Measurements from ENCODE around the gene NCKIPSD.

NCKIPSD gene

GRCh38 chr3:48696156-48696555, 10.4 kb upstream of the NCKIPSD start:
- no peak for DNase-seq

DNA sequence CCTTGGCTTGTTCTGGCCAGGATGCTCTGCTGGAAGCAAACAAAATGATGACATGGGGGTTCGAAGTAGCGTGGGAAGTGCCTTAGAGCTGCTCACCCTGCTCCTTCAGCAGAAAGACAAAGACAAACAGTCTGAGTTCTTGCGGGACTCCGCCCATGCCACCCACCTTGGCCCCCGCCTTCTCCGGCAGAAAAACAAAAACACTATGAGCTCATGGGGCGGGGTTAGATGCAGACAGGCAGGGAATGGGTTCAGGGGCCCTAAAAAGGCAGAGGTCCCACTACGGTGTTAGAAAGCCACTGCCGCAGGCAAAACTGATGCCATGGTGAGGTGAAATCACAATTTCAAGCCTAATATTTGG, 9.7 kb upstream of the NCKIPSD start:
- DNase-seq = no peak

DNA sequence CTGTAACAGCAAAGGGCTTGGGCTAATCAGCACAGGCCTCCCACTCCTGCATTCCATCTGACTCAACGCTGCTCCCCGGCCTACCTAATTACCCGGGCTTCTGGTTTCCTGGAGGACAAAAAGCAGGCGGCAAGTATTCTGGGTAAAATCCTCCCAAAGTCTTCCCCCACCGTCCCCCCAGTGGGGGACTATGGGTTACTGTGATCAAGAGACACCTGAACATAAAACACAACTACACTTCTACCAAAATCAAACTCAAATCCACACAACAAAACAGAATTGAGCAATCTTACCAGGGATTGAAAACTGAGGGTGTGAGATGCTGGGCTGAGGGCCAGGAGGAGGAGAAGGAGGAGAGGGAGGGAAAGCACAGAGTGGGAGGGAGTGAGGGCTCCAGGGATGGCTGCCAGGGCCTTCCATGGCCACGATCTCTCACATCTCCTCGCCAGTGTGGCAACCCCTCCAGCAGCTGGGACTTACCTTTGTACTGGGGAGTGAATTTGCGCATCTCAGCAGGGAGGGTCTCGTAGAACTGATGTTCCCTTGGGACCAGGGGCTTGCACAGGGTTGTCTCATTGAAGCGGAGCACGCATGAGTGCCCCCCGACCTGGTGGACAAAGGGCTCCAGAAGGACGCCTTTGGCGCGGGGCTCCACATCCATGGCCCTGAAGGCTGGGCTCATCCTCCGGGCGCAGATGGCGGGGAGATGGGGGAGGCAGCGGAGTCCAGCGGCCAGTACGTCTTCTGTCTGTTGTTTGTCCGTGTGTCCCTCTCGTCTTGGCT, 9.1 kb upstream of the NCKIPSD start:
- no peak for DNase-seq

DNA sequence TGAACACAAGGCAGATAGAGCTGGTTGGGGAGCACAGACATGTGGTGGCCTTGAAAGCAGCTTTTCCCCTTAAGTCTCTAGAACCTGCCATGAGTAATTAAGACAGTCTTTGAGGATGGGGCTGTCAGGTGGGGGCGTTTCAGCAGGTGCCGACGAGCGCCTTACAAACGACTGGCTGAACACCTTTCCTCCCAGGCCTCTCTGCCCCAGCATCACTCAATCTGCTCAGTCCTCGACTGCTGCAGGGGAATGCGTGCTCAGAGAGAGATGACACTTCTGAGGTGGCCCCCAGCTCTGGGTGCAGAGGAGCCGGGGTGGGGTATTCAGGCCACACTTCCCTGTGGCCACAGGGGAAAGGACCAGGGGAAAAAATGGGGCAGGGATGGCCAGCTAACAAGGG, 8.1 kb upstream of the NCKIPSD start:
- DNase-seq = no peak

GRCh38 chr3:48692551-48692950, 6.8 kb upstream of the NCKIPSD start:
- peak in 1 of 2 experiments; percentile 24 for DNase-seq

- DNase-seq = no peak
These were observed 5.2 kb upstream of the NCKIPSD start for GRCh38 chr3:48690846-48691458.

GRCh38 chr3:48689384-48689783, 3.7 kb upstream of the NCKIPSD start:
- no peak for DNase-seq

- DNase-seq = no peak
These were observed 3.0 kb upstream of the NCKIPSD start for GRCh38 chr3:48688737-48689075.

DNA sequence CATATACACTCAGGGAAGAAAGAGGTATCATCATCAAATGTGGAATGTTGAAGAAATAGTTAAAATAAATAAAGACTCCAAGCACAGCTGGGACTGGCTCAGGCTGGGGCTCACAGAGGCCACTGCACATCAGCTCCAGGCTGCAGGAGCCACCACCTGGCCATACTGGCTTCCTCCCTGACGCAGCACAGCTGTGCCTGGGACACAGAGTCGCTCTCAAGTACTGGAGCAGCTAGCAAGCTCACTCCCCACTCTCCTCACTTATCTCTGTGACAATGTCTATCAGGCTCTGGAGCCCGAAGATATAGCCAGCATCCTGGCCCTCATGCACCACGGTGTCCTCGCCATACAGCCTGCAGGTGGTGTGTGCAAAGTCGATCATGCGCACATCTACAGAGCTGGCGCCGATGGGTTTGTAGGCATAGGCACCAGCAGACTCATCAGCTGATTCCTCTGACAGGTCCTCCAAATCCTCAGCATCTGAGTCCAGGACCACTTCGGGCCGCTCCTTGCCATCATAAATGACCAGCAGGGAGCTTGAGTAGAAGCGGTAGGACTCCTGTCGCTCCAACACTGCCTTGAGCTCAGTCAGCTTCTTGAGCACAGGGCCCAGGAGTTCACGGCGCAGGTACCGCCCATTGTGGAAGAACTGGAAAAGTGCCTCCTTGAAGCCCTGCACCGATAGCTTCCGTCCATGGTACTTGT, 2.5 kb upstream of the NCKIPSD start:
- DNase-seq = peak in 1 of 2 experiments; percentile 33

DNA sequence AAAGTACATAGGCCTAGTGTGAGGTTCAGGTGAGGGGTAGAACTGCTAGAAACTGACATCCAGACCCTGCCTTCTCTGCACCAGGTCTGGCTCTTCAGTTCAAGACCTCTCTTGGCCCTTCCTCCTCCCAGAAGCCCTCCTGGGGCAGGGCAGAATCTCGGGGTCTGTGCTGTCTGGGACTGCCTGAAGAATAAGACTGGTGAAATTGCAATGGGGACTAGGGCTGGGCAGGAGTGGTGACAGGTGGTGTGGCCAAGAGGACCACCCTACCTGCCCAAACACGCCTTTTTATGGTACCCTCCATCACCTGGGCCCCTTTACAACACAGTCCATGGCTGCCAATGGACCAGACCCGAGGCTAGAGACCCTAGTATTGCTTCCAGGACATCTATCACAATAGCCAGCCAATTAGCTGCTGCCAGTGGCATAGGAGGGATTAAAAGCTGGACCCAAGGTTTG, 1.5 kb upstream of the NCKIPSD start:
- DNase-seq = no peak

- DNase-seq = no peak
These were observed 964 bp upstream of the NCKIPSD start for GRCh38 chr3:48686538-48687219.

GRCh38 chr3:48685293-48685602, 467 bp downstream of the NCKIPSD start:
- no peak for DNase-seq

GRCh38 chr3:48684480-48685143, 1.1 kb downstream of the NCKIPSD start:
- no peak for DNase-seq

- DNase-seq = no peak
These were observed 1.7 kb downstream of the NCKIPSD start for GRCh38 chr3:48684054-48684349.

- no peak for DNase-seq
These were observed 2.9 kb downstream of the NCKIPSD start for GRCh38 chr3:48682786-48683185.

GRCh38 chr3:48681974-48682610, 3.6 kb downstream of the NCKIPSD start:
- DNase-seq = no peak

DNA sequence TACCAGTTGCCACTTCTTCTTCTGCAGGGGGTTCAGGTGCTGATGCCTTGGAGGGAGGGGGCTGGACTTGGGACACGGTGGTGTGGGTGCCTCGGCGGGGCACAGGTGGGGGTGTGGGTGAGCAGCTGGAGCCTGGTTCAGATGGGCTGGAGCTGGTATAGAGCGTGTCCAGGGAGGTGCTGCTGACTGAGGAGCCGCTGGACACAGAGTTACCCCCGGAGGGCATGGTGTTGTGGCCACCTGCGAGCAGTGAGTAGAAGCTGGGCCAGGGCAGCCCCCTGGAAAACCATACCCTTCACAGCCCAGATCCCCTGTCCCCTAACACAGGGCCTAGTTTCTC, 4.2 kb downstream of the NCKIPSD start:
- no peak for DNase-seq

- DNase-seq = no peak
These were observed 4.7 kb downstream of the NCKIPSD start for GRCh38 chr3:48680811-48681540.

DNA sequence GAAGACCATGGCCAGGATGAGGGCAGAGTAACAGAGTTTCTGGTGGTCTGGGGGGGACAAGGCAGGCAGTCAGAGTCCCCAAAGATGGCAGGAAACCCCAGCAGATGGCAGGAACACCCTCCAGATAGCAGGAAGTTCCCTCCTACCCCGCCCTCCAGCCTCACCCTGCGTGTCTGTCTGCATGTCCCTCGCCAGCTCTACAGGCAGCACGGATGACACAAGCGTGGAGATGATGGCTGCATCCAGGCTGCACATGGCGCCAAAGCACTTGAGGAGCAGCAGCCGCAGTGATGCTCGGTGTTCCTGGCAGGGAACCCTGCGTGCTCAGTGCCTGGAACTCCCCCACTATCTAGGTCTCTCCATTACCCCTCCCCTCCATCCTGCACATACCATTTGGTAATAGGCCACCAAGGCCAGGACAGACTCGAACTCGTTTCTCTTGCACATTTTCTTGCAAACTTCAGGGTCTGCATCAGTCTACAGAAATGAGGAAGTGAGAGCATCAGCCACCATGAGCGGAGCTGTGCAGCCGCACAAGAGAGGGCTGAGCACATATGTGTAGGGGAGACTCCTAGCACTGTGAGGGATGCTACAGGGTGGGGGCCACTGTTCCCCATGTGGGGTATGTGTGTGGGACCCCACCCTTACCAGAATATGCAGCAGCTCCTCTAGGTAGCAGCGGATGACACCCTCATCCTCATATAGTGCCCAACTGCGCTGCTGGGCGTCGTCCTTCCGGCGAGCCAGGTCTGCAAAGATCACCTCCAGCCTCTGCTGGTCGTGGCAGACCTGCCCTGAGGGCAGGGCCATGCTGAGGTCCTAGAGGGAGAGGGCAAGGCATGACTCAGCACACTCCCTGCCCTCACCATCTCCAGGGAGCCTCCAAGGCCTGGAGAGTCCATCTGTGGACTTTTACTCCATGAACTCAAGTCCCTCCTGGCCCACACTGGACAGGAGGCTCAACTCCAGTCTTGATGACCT, 6.0 kb downstream of the NCKIPSD start:
- no peak for DNase-seq

DNA sequence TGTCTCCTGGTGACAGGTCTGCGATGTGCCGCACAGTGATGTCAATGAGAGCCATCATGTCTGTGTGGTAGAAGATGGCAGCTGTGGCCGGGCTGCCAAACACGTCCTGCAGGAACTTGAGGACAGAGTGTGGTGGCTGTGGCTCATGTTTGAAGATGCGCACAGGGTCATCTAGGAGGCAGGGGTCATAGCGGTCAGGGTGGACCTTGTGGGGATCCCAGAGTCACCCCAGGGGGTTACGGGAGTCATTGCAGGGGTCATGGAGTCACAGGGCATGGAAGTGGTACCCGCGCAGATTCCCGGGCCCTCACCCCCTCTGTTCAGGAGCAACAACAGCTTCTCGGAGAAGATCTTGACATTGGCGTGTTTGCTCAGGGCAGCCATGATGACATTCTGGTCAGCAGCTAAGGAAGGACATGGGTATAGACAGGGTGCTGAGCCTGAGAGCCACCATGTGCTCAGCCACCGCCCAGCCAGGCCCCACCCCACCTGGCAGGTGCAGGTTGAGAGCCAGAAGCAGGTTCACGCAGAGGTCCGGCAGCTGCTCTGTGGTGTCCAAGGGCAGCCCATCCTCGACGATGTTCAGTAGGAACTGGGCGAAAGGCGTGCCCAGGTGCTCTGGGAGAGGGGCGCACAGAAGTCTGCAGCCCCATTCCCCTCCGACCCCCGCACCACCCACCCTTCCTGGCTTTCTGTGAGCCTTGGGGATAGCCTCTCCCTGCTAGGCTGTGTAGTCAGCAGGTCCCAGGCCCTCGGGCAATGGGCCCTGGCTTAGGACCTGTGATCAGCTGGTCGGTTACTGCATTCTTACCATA, 6.9 kb downstream of the NCKIPSD start:
- no peak for DNase-seq

Data from NCI-H524 (cell line).